ENCODE results near the gene CYP8B1.

GRCh38 chr3:42906070-42906847 lies 30.6 kb upstream of the CYP8B1 start, which contains the start of gene ZNF662:
- no peak for TF ChIP-seq CTCF (IDR thresholded peaks at IDR 0.05; ENCODE audit: low read depth, low read length, poor library complexity, severe bottlenecking)
- no peak for TF ChIP-seq EZH2phosphoT487 (IDR thresholded peaks at IDR 0.05; ENCODE audit: borderline replicate concordance, low read length)

Data from DOHH2 (cell line).